HG02798 (cell line): Measurements from ENCODE around the gene FABP7.

Experiments
- ATAC-seq: cut with Tn5 transposase; IDR thresholded peaks from one replicate; pipeline ENCODE4 v1.9.1; 2021; ENCODE audit warnings: mild to moderate bottlenecking; ENCODE audit not compliant: unreplicated experiment, poor library complexity

The FABP7 gene

GRCh38 chr6:122825163-122825562 is 45.6 kb downstream of the FABP7 start:
- ATAC-seq = no peak

GRCh38 chr6:122829456-122829855 is 49.9 kb downstream of the FABP7 start:
- ATAC-seq = no peak

GRCh38 chr6:122831511-122831910 is 52.0 kb downstream of the FABP7 start:
- ATAC-seq = no peak

GRCh38 chr6:122832459-122832858 is 52.9 kb downstream of the FABP7 start:
- no peak for ATAC-seq

GRCh38 chr6:122833021-122833491 is 53.5 kb downstream of the FABP7 start:
- no peak for ATAC-seq
